Testis (tissue), 3 donors: ENCODE results near the gene ZNF775. TPM values are rescaled to one million over a fixed set of nuclear protein-coding genes. Genes with fewer than 3 reads are reported as not detected.

ENCODE experiments used
- DNase-seq: peaks from one replicate; pipeline ENCODE4 v3.0.0-alpha.2; 2019
- H3K27ac ChIP-seq, 2 donors: fragments of 200-600 bp; sonication (generic); one replicate each; pipeline ENCODE4 v1.5.1; 2019
- H3K27me3 ChIP-seq: fragments of 200-600 bp; sonication (generic); one replicate; pipeline ENCODE4 v1.5.1; 2019
- H3K36me3 ChIP-seq: fragments of 200-600 bp; sonication (generic); one replicate; pipeline ENCODE4 v1.5.1; 2017; ENCODE audit warnings: low read depth; ENCODE audit errors: missing control alignments
- H3K4me1 ChIP-seq: fragments of 200-600 bp; sonication (generic); one replicate; pipeline ENCODE4 v1.5.1; 2019
- H3K4me3 ChIP-seq, 2 donors: fragments of 200-600 bp; sonication (generic); one replicate each; pipeline ENCODE4 v1.5.1; 2017 to 2019
- H3K9me3 ChIP-seq: fragments of 200-600 bp; sonication (generic); one replicate; pipeline ENCODE4 v1.5.1; 2017
- CTCF ChIP-seq, 3 experiments: fragments of 450-650 bp in 2 of 3; fragments of 200-600 bp in 1 of 3; sonication (generic) in 1 of 3; IDR thresholded peaks; one replicate each; pipeline ENCODE4 v1.5.1; 2016 to 2019; ENCODE audit warnings: antibody characterized with exemption in 3 of 3, mild to moderate bottlenecking in 2 of 3, moderate library complexity in 1 of 3
- POLR2A ChIP-seq: fragments of 450-650 bp; IDR thresholded peaks from one replicate; pipeline ENCODE4 v1.6.1; 2017; ENCODE audit warnings: antibody characterized with exemption, mild to moderate bottlenecking, moderate library complexity
- WGBS, 2 donors: methylation state at CpG; one replicate each; pipeline ENCODE4 v1.1.5; 2018; 5-methylcytosine and 5-hydroxymethylcytosine counted together
- intact Hi-C: fragments of 100-400 bp; cut with DNase I; formaldehyde crosslinking; loops from one replicate; pipeline ENCODE4 v1.15.1; 2023; ENCODE audit warnings: low total_unique reads
- polyA plus RNA-seq: library from polyadenylated mRNA; stranded (reverse); fragments of 350-450 nt; fragmentation: Illumina TruSeq; extraction: RNeasy Lipid Tissue Mini Kit (QIAGEN cat#74804); gene quantifications from one replicate; pipeline ENCODE4 v1.2.3, GENCODE V29; 2014; ENCODE audit warnings: low read depth, low replicate concordance; ENCODE audit not compliant: insufficient read depth
- total RNA-seq, 2 donors: library from RNA; depleted of rRNA; stranded (reverse); fragments of >200 nt; gene quantifications; one replicate each; pipeline ENCODE4 v1.2.3, GENCODE V29; 2016

ZNF775 gene
- total and polyA plus RNA-seq, 3 donors from 2014 or later, result 5.2 to 14.1 (median 11.0) TPM

- no peak for TF ChIP-seq CTCF (IDR thresholded peaks at IDR 0.05)
- no peak for TF ChIP-seq POLR2A
- Histone ChIP-seq H3K4me1 (peaks cover 17% of the 10 kb centered on the region), H3K4me3 (no peak overlapping the region), H3K36me3 (no peaks in the 10 kb centered on the region), H3K9me3 (no peaks in the 10 kb centered on the region), H3K27ac (no peak overlapping the region), H3K27me3 (no peaks in the 10 kb centered on the region)
- intact Hi-C loops, result no loop called here
- DNase-seq, result no peak
- 92 to 100% methylated on average over 2 to 86 of the region's 91 CpGs for WGBS, 2 donors
These were observed 18.4 kb downstream of the ZNF775 start for GRCh38 chr7:150397346-150398107.

GRCh38 chr7:150398108-150398964, 19.2 kb downstream of the ZNF775 start:
- no peak for TF ChIP-seq POLR2A
- TF ChIP-seq CTCF (IDR thresholded peaks at IDR 0.05), result no peak
- no peak for DNase-seq
- Histone ChIP-seq H3K4me3 (no peak overlapping the region), H3K36me3 (no peaks in the 10 kb centered on the region), H3K4me1 (peaks cover 21% of the 10 kb centered on the region), H3K27ac (no peak overlapping the region), H3K9me3 (no peaks in the 10 kb centered on the region), H3K27me3 (no peaks in the 10 kb centered on the region)
- intact Hi-C loops, result no loop called here
- 68 to 76% methylated on average over 13 to 27 of the region's 27 CpGs for WGBS, 2 donors

GRCh38 chr7:150398965-150399320, 19.8 kb downstream of the ZNF775 start:
- intact Hi-C loops, result no loop called here
- Histone ChIP-seq H3K4me3 (no peak overlapping the region), H3K27ac (no peak overlapping the region), H3K9me3 (no peaks in the 10 kb centered on the region), H3K27me3 (no peaks in the 10 kb centered on the region), H3K4me1 (peaks cover 23% of the 10 kb centered on the region), H3K36me3 (no peaks in the 10 kb centered on the region)
- 75 to 89% methylated on average over 2 of the region's 2 CpGs for WGBS, 2 donors
- no peak for TF ChIP-seq POLR2A
- no peak for TF ChIP-seq CTCF (IDR thresholded peaks at IDR 0.05)
- no peak for DNase-seq

- Histone ChIP-seq H3K4me1 (peaks cover 28% of the 10 kb centered on the region), H3K9me3 (no peaks in the 10 kb centered on the region), H3K4me3 (no peak overlapping the region), H3K36me3 (no peaks in the 10 kb centered on the region), H3K27me3 (no peaks in the 10 kb centered on the region), H3K27ac (no peak overlapping the region)
- TF ChIP-seq POLR2A, result no peak
- no peak for TF ChIP-seq CTCF (IDR thresholded peaks at IDR 0.05)
- intact Hi-C loops, result no loop called here
- no peak for DNase-seq
- 88 to 91% methylated on average over 15 of the region's 15 CpGs for WGBS, 2 donors
These were observed 20.4 kb downstream of the ZNF775 start for GRCh38 chr7:150399421-150400007.
